K562 (cell line): Measurements from ENCODE around the gene CCDC171.

Experiments
- CBX2 ChIP-seq: fragments of 200-600 bp; sonication (generic); IDR thresholded peaks from one replicate; pipeline ENCODE4 v1.6.1; 2012; ENCODE audit warnings: mild to moderate bottlenecking, low read length, inconsistent platforms; ENCODE audit not compliant: insufficient read depth, poor library complexity, severe bottlenecking
- PHF20 ChIP-seq: fragments of 450-650 bp; IDR thresholded peaks from 2 replicates; pipeline ENCODE4 v1.6.1; 2018; ENCODE audit not compliant: partially characterized antibody
- ZNF717 ChIP-seq: fragments of 250-450 bp; sonication (Bioruptor Pico); IDR thresholded peaks from 2 replicates; pipeline ENCODE4 v1.5.0; 2021
- ZNF785 ChIP-seq: fragments of 250-450 bp; sonication (Bioruptor Pico); IDR thresholded peaks from 2 replicates; pipeline ENCODE4 v1.4.0; 2020; ENCODE audit warnings: mild to moderate bottlenecking

GRCh38 chr9:15849871-15850270 is 297.0 kb downstream of the CCDC171 start:
- TF ChIP-seq ZNF717 (CRISPR knock-in tag) (no peak), ZNF785 (CRISPR knock-in tag) (no peak), PHF20 (no peak), CBX2 (no peak)
